HepG2 (cell line): ENCODE measurements around the gene SMAD3. TPM values are rescaled to one million over a fixed set of nuclear protein-coding genes. Genes with fewer than 3 reads are reported as not detected.

Experiments
- ATAC-seq: fragments of 200-7000 bp; cut with Tn5 transposase; 3 replicates; pipeline ENCODE4 v1.9.1; 2020; ENCODE audit warnings: mild to moderate bottlenecking, moderate library complexity
- BruUV-seq: library from RNA; stranded (reverse); fragments of 400-500 nt; replicated peaks from 2 replicates; lab custom pipeline; 2021; lab: Mats Ljungman, UMichigan
- CTCF ChIA-PET: fragments of 300-600 bp; formaldehyde crosslinking; extraction: SDS; loops from one replicate; lab custom pipeline; 2021; ENCODE audit warnings: low total read pairs, inconsistent platforms, low intra/inter-chr PET ratio; lab: Yijun Ruan, JAX
- POLR2A ChIA-PET: fragments of 350-600 bp; sonication (Branson Sonifier 250); formaldehyde crosslinking; loops from one replicate; lab custom pipeline; 2020; ENCODE audit warnings: antibody characterized with exemption, inconsistent platforms; lab: Yijun Ruan, JAX
- DNase-seq: peaks from one replicate; pipeline ENCODE4 v3.0.0-alpha.2; 2015; ENCODE audit warnings: low spot score
- FAIRE-seq: peaks from 3 replicates; lab custom pipeline; 2011; peaks lifted over from hg19 to GRCh38; lab: Jason Lieb, UNC
- H2AFZ ChIP-seq: one replicate; pipeline ENCODE4 v1.6.1; 2011; ENCODE audit warnings: low read length, inconsistent platforms
- H3K27ac ChIP-seq: fragments of 300-600 bp; 3 replicates; pipeline ENCODE4 v1.8.0; 2011; ENCODE audit warnings: mixed run types, mild to moderate bottlenecking, mixed read lengths, low read length, inconsistent platforms; ENCODE audit not compliant: insufficient read depth; ENCODE audit errors: extremely low read length
- H3K27me3 ChIP-seq, 2 experiments: fragments of 200-600 bp in 1 of 2; 2 replicates in 1 of 2; 3 replicates in 1 of 2; pipeline versions ENCODE4 v1.6.0 to v1.8.0; 2011; ENCODE audit warnings: low read length in 2 of 2, mild to moderate bottlenecking in 2 of 2, moderate library complexity in 2 of 2, inconsistent platforms in 1 of 2; ENCODE audit not compliant: insufficient read depth in 2 of 2, control insufficient read depth in 1 of 2
- H3K36me3 ChIP-seq, 2 experiments: fragments of 200-600 bp in 1 of 2; replicated peaks in 1 of 2; 2 replicates in 1 of 2; 3 replicates in 1 of 2; pipeline versions ENCODE4 v1.5.1 to v1.8.0; 2011; ENCODE audit warnings: low read length in 2 of 2, inconsistent platforms in 1 of 2; ENCODE audit not compliant: insufficient read depth in 2 of 2, control insufficient read depth in 1 of 2
- H3K4me1 ChIP-seq: 2 replicates; pipeline ENCODE4 v1.5.1; 2012; ENCODE audit warnings: low read length, inconsistent platforms; ENCODE audit not compliant: insufficient read depth
- H3K4me2 ChIP-seq: 2 replicates; pipeline ENCODE4 v1.6.0; 2011; ENCODE audit warnings: low read depth, low read length, inconsistent platforms
- H3K4me3 ChIP-seq, 3 experiments: fragments of 200-600 bp in 1 of 3; sonication (generic), shearing (Covaris generic) in 1 of 3; replicated peaks in 1 of 3; 2 replicates each; pipeline ENCODE4 v1.5.1; 2011 to 2016; ENCODE audit warnings: low read length in 3 of 3, inconsistent platforms in 2 of 3, low read depth in 2 of 3, mild to moderate bottlenecking in 2 of 3, control low read depth in 1 of 3, mixed read lengths in 1 of 3; ENCODE audit not compliant: insufficient read depth in 1 of 3
- H3K79me2 ChIP-seq: one replicate; pipeline ENCODE4 v1.6.1; 2011; ENCODE audit warnings: low read length, inconsistent platforms; ENCODE audit not compliant: insufficient read depth
- H3K9ac ChIP-seq: 2 replicates; pipeline ENCODE4 v1.6.0; 2011; ENCODE audit warnings: mild to moderate bottlenecking, low read depth, low read length, inconsistent platforms; ENCODE audit not compliant: insufficient read depth
- H3K9me3 ChIP-seq: 2 replicates; pipeline ENCODE4 v1.5.1; 2012; ENCODE audit warnings: mild to moderate bottlenecking, low read length
- H4K20me1 ChIP-seq: 2 replicates; pipeline ENCODE4 v1.6.0; 2011; ENCODE audit warnings: inconsistent platforms, mild to moderate bottlenecking, low read length, moderate library complexity; ENCODE audit not compliant: insufficient read depth
- EHMT2 ChIP-seq: fragments of 200-600 bp; sonication (generic); IDR thresholded peaks from 2 replicates; pipeline ENCODE4 v1.7.0; 2017; ENCODE audit warnings: antibody characterized with exemption, low read depth, low read length, borderline replicate concordance
- HIC2 ChIP-seq: sonication (generic); formaldehyde crosslinking; IDR thresholded peaks from 2 replicates; pipeline ENCODE4 v1.9.0; 2022; ENCODE audit warnings: low read depth, missing genetic modification reagents
- HNF4A ChIP-seq: sonication (generic); formaldehyde crosslinking; IDR thresholded peaks from 2 replicates; pipeline ENCODE4 v1.4.0; 2020; ENCODE audit warnings: missing genetic modification reagents
- HNRNPUL1 ChIP-seq: fragments of 200-400 bp; formaldehyde crosslinking; IDR thresholded peaks from 2 replicates; pipeline ENCODE4 v1.6.1; 2017; ENCODE audit warnings: low read depth, mild to moderate bottlenecking, low read length, moderate library complexity
- NR2F2 ChIP-seq: IDR thresholded peaks from 2 replicates; pipeline ENCODE4 v1.6.1; 2012; ENCODE audit warnings: low read depth, inconsistent platforms, borderline replicate concordance
- PBX3 ChIP-seq: sonication (generic); formaldehyde crosslinking; IDR thresholded peaks from 2 replicates; pipeline ENCODE4 v1.8.1; 2023; ENCODE audit warnings: missing genetic modification reagents, inconsistent platforms, borderline replicate concordance
- SKI ChIP-seq: fragments of 450-650 bp; IDR thresholded peaks from one replicate; pipeline ENCODE4 v1.6.1; 2018; ENCODE audit warnings: mild to moderate bottlenecking; ENCODE audit not compliant: partially characterized antibody
- ZNF574 ChIP-seq: sonication (generic); formaldehyde crosslinking; IDR thresholded peaks from 2 replicates; pipeline ENCODE4 v1.4.0; 2020; ENCODE audit warnings: missing genetic modification reagents
- WGBS: methylation state at CpG from one replicate; pipeline ENCODE4 v1.1.6; 2017; ENCODE audit warnings: low lambda C conversion rate; 5-methylcytosine and 5-hydroxymethylcytosine counted together
- in situ Hi-C: cut with HindIII; loops from 2 replicates; pipeline ENCODE4 v1.10.0; 2017; ENCODE audit warnings: low pct_unique_long_range_greater_than_20kb; ENCODE audit not compliant: extremely low pct_ligation_motif_present
- intact Hi-C: fragments of 100-400 bp; cut with micrococcal nuclease; formaldehyde crosslinking; loops from one replicate; pipeline ENCODE4 v1.10.0; 2022; ENCODE audit not compliant: unreplicated experiment
- polyA plus RNA-seq, 8 experiments: library from polyadenylated mRNA; depleted of rRNA in 3 of 8; stranded (reverse) in 7 of 8; unstranded in 1 of 8; fragments of >200 nt; fragmentation: Illumina TruSeq in 4 of 8; extraction: Trizol in 4 of 8; gene quantifications; 2 replicates each; pipeline versions ENCODE4 v1.2.1 to v1.2.3, GENCODE V29; 2011 to 2016; ENCODE audit warnings: low read depth in 4 of 8, missing spikeins in 1 of 8, mixed read lengths in 1 of 8; ENCODE audit not compliant: insufficient read depth in 1 of 8
- total RNA-seq, 5 experiments: library from RNA; depleted of rRNA; stranded (reverse); fragments of >200 nt; fragmentation: Illumina TruSeq; extraction: Trizol; gene quantifications; 2 replicates each; pipeline ENCODE4 v1.2.3, GENCODE V29; 2016; ENCODE audit warnings: low read depth in 1 of 5

SMAD3 gene
- total and polyA plus RNA-seq, 2 of the 13 experiments (the other 11 are each of a cell fraction or from before 2014, with no cell fraction given), result 8.6 to 56.3 TPM

GRCh38 chr15:67119238-67119846 is 53.9 kb downstream of the SMAD3 start (continued):
- no peak for TF ChIP-seq NR2F2
- no peak for TF ChIP-seq HIC2 (CRISPR knock-in tag)

- H4K20me1 ChIP-seq, result peaks cover 81% of the 10 kb centered on the region
- ChIA-PET POLR2A (interaction anchor here (0.9 to 2.6 kb wide), 3 partner anchors 16 to 56 kb away, joined by 3 to 8 read pairs (median 4); no protein-coding TSS in a partner anchor), CTCF (no interaction called here)
- H3K27ac ChIP-seq, result no peak overlapping the region
- in situ Hi-C loops, result no loop called here
- FAIRE-seq (no peak), DNase-seq (no peak), ATAC-seq (no peak)
- H3K9ac ChIP-seq, result no peak overlapping the region
- peaks cover 72% of the 10 kb centered on the region for H3K4me1 ChIP-seq
- intact Hi-C loops, result no loop called here
- no peaks in the 10 kb centered on the region for H3K27me3 ChIP-seq
- no peak overlapping the region for H2AFZ ChIP-seq
- no TSS peak for BruUV-seq
- no peak overlapping the region for H3K4me2 ChIP-seq
- H3K9me3 ChIP-seq, result no peaks in the 10 kb centered on the region
- WGBS, result 98% methylated on average over 9 of the region's 9 CpGs
- H3K36me3 ChIP-seq, result peaks cover 0 to 10% of the 10 kb centered on the region in 2 experiments; a peak in 3 of 5 replicates
- peaks cover 61% of the 10 kb centered on the region for H3K79me2 ChIP-seq
- H3K4me3 ChIP-seq, result no peak overlapping the region
- TF ChIP-seq EHMT2, result no peak
- no peak for TF ChIP-seq HNRNPUL1
- no peak for TF ChIP-seq HNF4A
- TF ChIP-seq ZNF574, result no peak
- TF ChIP-seq PBX3 (CRISPR knock-in tag), result no peak
- no peak for TF ChIP-seq SKI
These were observed 54.8 kb downstream of the SMAD3 start for GRCh38 chr15:67120009-67120838.
